Stimulated activated CD4-positive, alpha-beta T cell treated with anti-CD3 and anti-CD28 coated beads, Interleukin-15, amount 100 ng/mL, for 1 hour (primary cell): ENCODE measurements around the gene CCL17.

ENCODE experiments used
- DNase-seq, 2 donors: peaks; one replicate each; pipeline ENCODE4 v3.0.0-alpha.2; 2020; ENCODE audit warnings: low read depth in 1 of 2, low spot score in 1 of 2

CCL17 gene

GRCh38 chr16:57377080-57377841 lies 27.3 kb upstream of the CCL17 start:
- no peak for DNase-seq

- DNase-seq = no peak
These were observed 25.0 kb upstream of the CCL17 start for GRCh38 chr16:57379579-57379978.

GRCh38 chr16:57380671-57381462 lies 23.7 kb upstream of the CCL17 start:
- no peak for DNase-seq

- no peak for DNase-seq
These were observed 22.6 kb upstream of the CCL17 start for GRCh38 chr16:57381791-57382534.

GRCh38 chr16:57382535-57383275 lies 21.9 kb upstream of the CCL17 start:
- DNase-seq = no peak

GRCh38 chr16:57383276-57384247 lies 21.0 kb upstream of the CCL17 start:
- no peak for DNase-seq

GRCh38 chr16:57384248-57385070 lies 20.1 kb upstream of the CCL17 start:
- DNase-seq = no peak

- no peak for DNase-seq
These were observed 19.5 kb upstream of the CCL17 start for GRCh38 chr16:57385083-57385482.

GRCh38 chr16:57386381-57386951 lies 18.1 kb upstream of the CCL17 start:
- no peak for DNase-seq

GRCh38 chr16:57387598-57388354 lies 16.8 kb upstream of the CCL17 start:
- no peak for DNase-seq

GRCh38 chr16:57388359-57389086 lies 16.0 kb upstream of the CCL17 start:
- DNase-seq = no peak

- no peak for DNase-seq
These were observed 15.5 kb upstream of the CCL17 start for GRCh38 chr16:57389087-57389468.

- DNase-seq = no peak
These were observed 13.8 kb upstream of the CCL17 start for GRCh38 chr16:57390636-57391295.

- DNase-seq = no peak
These were observed 13.3 kb upstream of the CCL17 start for GRCh38 chr16:57391300-57391699.

- DNase-seq = no peak
These were observed 12.9 kb upstream of the CCL17 start for GRCh38 chr16:57391708-57392107.

- DNase-seq = no peak
These were observed 11.9 kb upstream of the CCL17 start for GRCh38 chr16:57392694-57393093.

GRCh38 chr16:57394444-57394843 lies 10.1 kb upstream of the CCL17 start:
- DNase-seq = no peak
